ENCODE measurements around the gene MPIG6B.

MPIG6B gene

GRCh38 chr6:31723245-31723979 lies at the start of gene MPIG6B:
MPIG6B (plus strand) TSS chr6:31723373; CDS start chr6:31723384, 11 bp downstream.
- no peak for DNase-seq (ENCODE audit: low read depth)

GRCh38 chr6:31676322-31676903 lies 46.8 kb upstream of the MPIG6B start:
- no peak for DNase-seq (ENCODE audit: low read depth)

- no peak for DNase-seq (ENCODE audit: low read depth)
Measured at GRCh38 chr6:31676904-31677303, 46.3 kb upstream of the MPIG6B start.

- no peak for DNase-seq (ENCODE audit: low read depth)
Measured at GRCh38 chr6:31677955-31678354, 45.2 kb upstream of the MPIG6B start.

- peak; percentile 95 for DNase-seq (ENCODE audit: low read depth)
Measured at GRCh38 chr6:31680226-31681134, 42.7 kb upstream of the MPIG6B start, which contains the start of gene LY6G5C. LY6G5C (minus strand) TSS chr6:31681067; CDS start chr6:31680373, 694 bp downstream.

- DNase-seq (ENCODE audit: low read depth) = no peak
Measured at GRCh38 chr6:31681135-31681671, 42.0 kb upstream of the MPIG6B start.

- DNase-seq (ENCODE audit: low read depth) = no peak
Measured at GRCh38 chr6:31683591-31683990, 39.6 kb upstream of the MPIG6B start.

GRCh38 chr6:31686483-31686882 lies 36.7 kb upstream of the MPIG6B start:
- no peak for DNase-seq (ENCODE audit: low read depth)

- no peak for DNase-seq (ENCODE audit: low read depth)
Measured at GRCh38 chr6:31687321-31687720, 35.9 kb upstream of the MPIG6B start.

- no peak for DNase-seq (ENCODE audit: low read depth)
Measured at GRCh38 chr6:31687860-31688693, 35.1 kb upstream of the MPIG6B start.

GRCh38 chr6:31689249-31690110 lies 33.7 kb upstream of the MPIG6B start:
- DNase-seq (ENCODE audit: low read depth) = no peak

GRCh38 chr6:31690231-31691077 lies 32.7 kb upstream of the MPIG6B start:
- no peak for DNase-seq (ENCODE audit: low read depth)

GRCh38 chr6:31691078-31691463 lies 32.1 kb upstream of the MPIG6B start:
- no peak for DNase-seq (ENCODE audit: low read depth)

- no peak for DNase-seq (ENCODE audit: low read depth)
Measured at GRCh38 chr6:31691564-31692108, 31.5 kb upstream of the MPIG6B start.

- DNase-seq (ENCODE audit: low read depth) = no peak
Measured at GRCh38 chr6:31692353-31692752, 30.8 kb upstream of the MPIG6B start.

- DNase-seq (ENCODE audit: low read depth) = no peak
Measured at GRCh38 chr6:31692886-31693285, 30.3 kb upstream of the MPIG6B start.

- DNase-seq (ENCODE audit: low read depth) = no peak
Measured at GRCh38 chr6:31693535-31693934, 29.6 kb upstream of the MPIG6B start.

GRCh38 chr6:31697555-31697954 lies 25.6 kb upstream of the MPIG6B start:
- no peak for DNase-seq (ENCODE audit: low read depth)

GRCh38 chr6:31700740-31701401 lies 22.3 kb upstream of the MPIG6B start:
- DNase-seq (ENCODE audit: low read depth) = no peak
